Measurements from ENCODE around the gene SMYD3.

The SMYD3 gene

GRCh38 chr1:246444617-246445016 is 62.5 kb downstream of the SMYD3 start:
- Histone ChIP-seq H2AFZ (no peak overlapping the region), H3K27me3 (ENCODE audit: control insufficient read depth, insufficient read depth, low read length) (no peaks in the 10 kb centered on the region), H3K36me3 (ENCODE audit: control insufficient read depth, insufficient read depth, low read length) (no peaks in the 10 kb centered on the region), H3K9ac (no peak overlapping the region), H3K27ac (no peak overlapping the region), H3K4me3 (ENCODE audit: low read depth, low read length) (no peak overlapping the region), H3K79me2 (no peaks in the 10 kb centered on the region), H3K9me3 (ENCODE audit: control insufficient read depth, low read length) (no peaks in the 10 kb centered on the region), H3K4me1 (no peaks in the 10 kb centered on the region), H3K4me2 (ENCODE audit: low read length) (no peak overlapping the region)
- TF ChIP-seq CTCF (IDR thresholded peaks at IDR 0.05) = no peak

- H3K79me2 ChIP-seq = no peaks in the 10 kb centered on the region
- no peak overlapping the region for H3K27ac ChIP-seq
- H3K4me3 ChIP-seq (ENCODE audit: low read depth, low read length) = no peak overlapping the region
- no peaks in the 10 kb centered on the region for H3K36me3 ChIP-seq (ENCODE audit: control insufficient read depth, insufficient read depth, low read length)
- H3K9ac ChIP-seq = no peak overlapping the region
- no peak for TF ChIP-seq CTCF (IDR thresholded peaks at IDR 0.05)
- no peaks in the 10 kb centered on the region for H3K9me3 ChIP-seq (ENCODE audit: control insufficient read depth, low read length)
- H3K4me1 ChIP-seq = no peaks in the 10 kb centered on the region
- H3K27me3 ChIP-seq (ENCODE audit: control insufficient read depth, insufficient read depth, low read length) = no peaks in the 10 kb centered on the region
- no peak overlapping the region for H3K4me2 ChIP-seq (ENCODE audit: low read length)
- H2AFZ ChIP-seq = no peak overlapping the region
Measured at GRCh38 chr1:246437961-246438360, 69.1 kb downstream of the SMYD3 start.

- Histone ChIP-seq H3K4me3 (ENCODE audit: low read depth, low read length) (no peak overlapping the region), H3K4me2 (ENCODE audit: low read length) (no peak overlapping the region), H3K4me1 (no peaks in the 10 kb centered on the region), H3K9me3 (ENCODE audit: control insufficient read depth, low read length) (no peaks in the 10 kb centered on the region), H2AFZ (no peak overlapping the region), H3K79me2 (no peaks in the 10 kb centered on the region), H3K36me3 (ENCODE audit: control insufficient read depth, insufficient read depth, low read length) (no peaks in the 10 kb centered on the region), H3K27me3 (ENCODE audit: control insufficient read depth, insufficient read depth, low read length) (no peaks in the 10 kb centered on the region), H3K9ac (no peak overlapping the region), H3K27ac (no peak overlapping the region)
- TF ChIP-seq CTCF (IDR thresholded peaks at IDR 0.05) = no peak
Measured at GRCh38 chr1:246435421-246436041, 71.5 kb downstream of the SMYD3 start.

GRCh38 chr1:246434335-246434734 is 72.7 kb downstream of the SMYD3 start:
- Histone ChIP-seq H3K79me2 (no peaks in the 10 kb centered on the region), H3K4me2 (ENCODE audit: low read length) (no peak overlapping the region), H3K9me3 (ENCODE audit: control insufficient read depth, low read length) (no peaks in the 10 kb centered on the region), H3K9ac (no peak overlapping the region), H2AFZ (no peak overlapping the region), H3K36me3 (ENCODE audit: control insufficient read depth, insufficient read depth, low read length) (no peaks in the 10 kb centered on the region), H3K4me1 (no peaks in the 10 kb centered on the region), H3K27me3 (ENCODE audit: control insufficient read depth, insufficient read depth, low read length) (no peaks in the 10 kb centered on the region), H3K4me3 (ENCODE audit: low read depth, low read length) (no peak overlapping the region), H3K27ac (no peak overlapping the region)
- no peak for TF ChIP-seq CTCF (IDR thresholded peaks at IDR 0.05)
